ENCODE data around the gene NEK9. TPM values are rescaled to one million over a fixed set of nuclear protein-coding genes. Genes with fewer than 3 reads are reported as not detected.
"Not testable (repeated sequence)": the region's sequence is repeated elsewhere in the genome, so short reads cannot be mapped to it uniquely, and the experiment has no call there.

Gene NEK9
- total RNA-seq, 2 experiments from 2014 or later: 51.8 to 56.4 TPM

GRCh38 chr14:75162631-75163030, 35.8 kb upstream of the NEK9 start:
- intact Hi-C loops (cut with micrococcal nuclease): no loop called here
- ChIA-PET POLR2A (no interaction called here), CTCF (interaction anchor here (1.0 kb wide), 1 partner anchor 135 kb away, joined by 4 read pairs; no protein-coding TSS in a partner anchor)
- Mint-ChIP-seq H3K4me1 (ENCODE audit: low read depth) (peaks cover 63% of the 10 kb centered on the region), H3K9me3 (no peaks in the 10 kb centered on the region), H3K36me3 (no peaks in the 10 kb centered on the region), H3K27me3 (no peaks in the 10 kb centered on the region), H3K4me3 (no peak overlapping the region), H3K27ac (no peak overlapping the region)
- no peak for DNase-seq

- POLR2A ChIA-PET: no interaction called here
- no peak for DNase-seq
- no peaks in the 10 kb centered on the region for H3K36me3 Mint-ChIP-seq
- intact Hi-C loops (cut with micrococcal nuclease): loop anchor here (1.0 to 5.0 kb wide), 3 partner anchors 16 to 88 kb away; partner anchors contain the start of gene TMED10
- no peaks in the 10 kb centered on the region for H3K9me3 Mint-ChIP-seq
- H3K27me3 Mint-ChIP-seq: no peaks in the 10 kb centered on the region
- CTCF ChIA-PET: interaction anchor here (0.6 to 2.1 kb wide), 4 partner anchors 27 to 146 kb away, joined by 3 to 7 read pairs (median 4); no protein-coding TSS in a partner anchor
- peak overlapping the region; percentile 24 for H3K27ac Mint-ChIP-seq
- H3K4me3 Mint-ChIP-seq: no peak overlapping the region
- peaks cover 69% of the 10 kb centered on the region for H3K4me1 Mint-ChIP-seq (ENCODE audit: low read depth)
Measured at GRCh38 chr14:75158843-75159614, 32.2 kb upstream of the NEK9 start.

GRCh38 chr14:75156901-75157300, 30.1 kb upstream of the NEK9 start:
- POLR2A ChIA-PET: interaction anchor here (0.9 to 1.4 kb wide), 3 partner anchors 18 to 121 kb away, joined by 3 read pairs; partner anchors contain the start of genes FOS and NEK9

GRCh38 chr14:75156111-75156510, 29.3 kb upstream of the NEK9 start:
- no peak overlapping the region for H3K4me3 Mint-ChIP-seq
- ChIA-PET POLR2A (interaction anchor here (1.4 kb wide), 1 partner anchor 17 kb away, joined by 3 read pairs; no protein-coding TSS in a partner anchor), CTCF (interaction anchor here (1.2 to 1.4 kb wide), 2 partner anchors 11 to 19 kb away, joined by 3 to 5 read pairs; no protein-coding TSS in a partner anchor)
- no peak overlapping the region for H3K27ac Mint-ChIP-seq
- H3K4me1 Mint-ChIP-seq (ENCODE audit: low read depth): peaks cover 58% of the 10 kb centered on the region
- no peaks in the 10 kb centered on the region for H3K36me3 Mint-ChIP-seq
- H3K27me3 Mint-ChIP-seq: no peaks in the 10 kb centered on the region
- no peak for DNase-seq
- no peaks in the 10 kb centered on the region for H3K9me3 Mint-ChIP-seq
- intact Hi-C loops (cut with micrococcal nuclease): loop anchor here (5.0 kb wide), 1 partner anchor 91 kb away; no protein-coding TSS in a partner anchor

More at GRCh38 chr14:75156901-75157300, 30.1 kb upstream of the NEK9 start:
- Mint-ChIP-seq H3K36me3 (no peaks in the 10 kb centered on the region), H3K9me3 (no peaks in the 10 kb centered on the region), H3K27ac (no peak overlapping the region), H3K4me3 (no peak overlapping the region), H3K27me3 (no peaks in the 10 kb centered on the region), H3K4me1 (ENCODE audit: low read depth) (peaks cover 66% of the 10 kb centered on the region)
- DNase-seq: peak; percentile 24
- CTCF ChIA-PET: interaction anchor here (0.6 to 2.1 kb wide), 3 partner anchors 19 to 140 kb away, joined by 3 to 7 read pairs (median 4); no protein-coding TSS in a partner anchor
- intact Hi-C loops (cut with micrococcal nuclease): loop anchor here (5.0 kb wide), 1 partner anchor 90 kb away; no protein-coding TSS in a partner anchor

GRCh38 chr14:75155169-75155568, 28.3 kb upstream of the NEK9 start:
- ChIA-PET CTCF (interaction anchor here (0.7 to 1.4 kb wide), 2 partner anchors 10 to 13 kb away, joined by 3 to 5 read pairs; no protein-coding TSS in a partner anchor), POLR2A (interaction anchor here (1.0 kb wide), 1 partner anchor 32 kb away, joined by 3 read pairs; no protein-coding TSS in a partner anchor)
- Mint-ChIP-seq H3K27me3 (no peaks in the 10 kb centered on the region), H3K9me3 (no peaks in the 10 kb centered on the region), H3K4me3 (no peak overlapping the region), H3K36me3 (no peaks in the 10 kb centered on the region), H3K27ac (no peak overlapping the region), H3K4me1 (ENCODE audit: low read depth) (peaks cover 50% of the 10 kb centered on the region)
- intact Hi-C loops (cut with micrococcal nuclease): loop anchor here (5.0 kb wide), 1 partner anchor 92 kb away; no protein-coding TSS in a partner anchor
- no peak for DNase-seq

- H3K4me1 Mint-ChIP-seq (ENCODE audit: low read depth): peaks cover 42% of the 10 kb centered on the region
- no peaks in the 10 kb centered on the region for H3K9me3 Mint-ChIP-seq
- POLR2A ChIA-PET: no interaction called here
Measured at GRCh38 chr14:75153295-75153694, 26.4 kb upstream of the NEK9 start.

DNA sequence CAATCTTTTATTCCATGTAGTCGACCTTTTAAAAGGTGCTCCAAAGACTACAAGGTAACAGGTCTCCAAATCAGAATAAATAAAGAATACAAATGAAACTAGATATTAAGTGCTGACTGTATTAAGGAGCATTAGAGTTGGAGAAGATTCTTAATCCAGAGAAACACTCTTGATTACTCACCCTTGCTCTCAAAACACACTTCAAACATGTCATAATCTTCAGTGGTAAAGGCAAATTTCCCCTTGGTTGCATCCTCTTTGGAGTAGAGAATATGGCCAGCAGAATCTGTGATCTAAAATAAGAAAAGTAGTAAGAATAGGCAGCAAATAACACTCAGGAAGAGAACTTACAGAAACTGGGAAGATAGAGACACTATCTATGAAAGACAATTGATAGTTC, 25.0 kb upstream of the NEK9 start:
- Mint-ChIP-seq H3K9me3 (no peaks in the 10 kb centered on the region), H3K4me1 (ENCODE audit: low read depth) (peaks cover 40% of the 10 kb centered on the region), H3K4me3 (no peak overlapping the region), H3K27me3 (no peaks in the 10 kb centered on the region), H3K36me3 (peaks cover 11% of the 10 kb centered on the region), H3K27ac (no peak overlapping the region)
- ChIA-PET POLR2A (no interaction called here), CTCF (interaction anchor here (1.1 kb wide), 1 partner anchor 336 kb away, joined by 3 read pairs; no protein-coding TSS in a partner anchor)
- intact Hi-C loops (cut with micrococcal nuclease): no loop called here
- no peak for DNase-seq

More at GRCh38 chr14:75153295-75153694, 26.4 kb upstream of the NEK9 start:
- no peak overlapping the region for H3K27ac Mint-ChIP-seq
- intact Hi-C loops (cut with micrococcal nuclease): no loop called here
- H3K27me3 Mint-ChIP-seq: no peaks in the 10 kb centered on the region
- DNase-seq: no peak
- H3K36me3 Mint-ChIP-seq: peaks cover 6% of the 10 kb centered on the region
- H3K4me3 Mint-ChIP-seq: no peak overlapping the region
- CTCF ChIA-PET: interaction anchor here (0.6 to 0.8 kb wide), 3 partner anchors 131 to 228 kb away, joined by 3 read pairs; no protein-coding TSS in a partner anchor

- POLR2A ChIA-PET; H3K27ac Mint-ChIP-seq; intact Hi-C loops (cut with micrococcal nuclease); H3K9me3 Mint-ChIP-seq; H3K4me3 Mint-ChIP-seq; DNase-seq; H3K27me3 Mint-ChIP-seq: not testable (repeated sequence)
- peaks cover 39% of the 10 kb centered on the region for H3K4me1 Mint-ChIP-seq (ENCODE audit: low read depth)
- CTCF ChIA-PET: interaction anchor here (1.1 kb wide), 1 partner anchor 338 kb away, joined by 3 read pairs; no protein-coding TSS in a partner anchor
- H3K36me3 Mint-ChIP-seq: peaks cover 17% of the 10 kb centered on the region
Measured at GRCh38 chr14:75150637-75151036, 23.8 kb upstream of the NEK9 start.

GRCh38 chr14:75150150-75150549, 23.3 kb upstream of the NEK9 start:
- ChIA-PET CTCF (no interaction called here), POLR2A (no interaction called here)
- Mint-ChIP-seq H3K27me3 (no peaks in the 10 kb centered on the region), H3K4me3 (no peak overlapping the region), H3K36me3 (peaks cover 17% of the 10 kb centered on the region), H3K4me1 (ENCODE audit: low read depth) (peaks cover 37% of the 10 kb centered on the region), H3K27ac (no peak overlapping the region), H3K9me3 (no peaks in the 10 kb centered on the region)
- DNase-seq: no peak
- intact Hi-C loops (cut with micrococcal nuclease): no loop called here

DNA sequence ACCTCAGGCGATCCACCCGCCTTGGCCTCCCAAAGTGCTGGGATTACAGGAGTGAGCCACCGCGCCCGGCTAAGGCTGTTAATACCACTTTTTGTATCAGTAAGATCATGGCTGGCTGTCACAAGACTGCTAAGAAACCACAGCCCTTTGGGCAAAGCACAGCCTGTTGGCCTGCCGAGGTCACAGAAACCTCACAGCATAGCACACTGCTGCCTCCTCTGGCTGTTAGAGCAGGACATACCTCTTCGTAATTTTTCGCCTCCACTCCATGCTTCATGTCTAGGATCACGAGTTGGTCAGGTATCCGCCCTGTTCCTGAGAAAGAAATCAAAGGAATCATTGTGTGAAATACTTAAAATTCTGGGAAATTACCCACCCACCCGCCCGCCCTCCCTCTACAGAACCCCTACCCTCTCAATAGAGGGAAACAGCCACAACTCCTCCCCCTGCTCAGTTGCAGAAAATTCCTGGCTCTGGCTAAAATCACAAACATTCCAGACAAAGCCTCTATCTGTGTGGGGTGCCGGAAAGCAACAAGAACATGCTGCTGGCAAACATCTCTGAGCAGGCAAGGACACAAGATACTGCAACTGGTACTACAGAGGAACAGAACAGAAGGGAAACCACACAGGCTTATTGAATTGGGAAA, 20.7 kb upstream of the NEK9 start:
- no peaks in the 10 kb centered on the region for H3K9me3 Mint-ChIP-seq

GRCh38 chr14:75144944-75145343, 18.1 kb upstream of the NEK9 start:
- H3K36me3 Mint-ChIP-seq: peaks cover 17% of the 10 kb centered on the region
- intact Hi-C loops (cut with micrococcal nuclease): no loop called here
- CTCF ChIA-PET: interaction anchor here (2.1 to 12.7 kb wide), 2 partner anchors 11 to 151 kb away, joined by 5 to 118 read pairs; no protein-coding TSS in a partner anchor

More for the DNA sequence above, 20.7 kb upstream of the NEK9 start:
- Mint-ChIP-seq H3K4me1 (ENCODE audit: low read depth) (peaks cover 46% of the 10 kb centered on the region), H3K36me3 (peaks cover 17% of the 10 kb centered on the region), H3K4me3 (no peak overlapping the region), H3K27me3 (no peaks in the 10 kb centered on the region), H3K27ac (no peak overlapping the region)
- intact Hi-C loops (cut with micrococcal nuclease): no loop called here
- POLR2A ChIA-PET: no interaction called here
- CTCF ChIA-PET: no interaction called here
- peak; percentile 19 for DNase-seq

More at GRCh38 chr14:75144944-75145343, 18.1 kb upstream of the NEK9 start:
- H3K9me3 Mint-ChIP-seq: no peaks in the 10 kb centered on the region
- no peak overlapping the region for H3K4me3 Mint-ChIP-seq
- DNase-seq: no peak
- no peaks in the 10 kb centered on the region for H3K27me3 Mint-ChIP-seq
- H3K27ac Mint-ChIP-seq: no peak overlapping the region
- peaks cover 50% of the 10 kb centered on the region for H3K4me1 Mint-ChIP-seq (ENCODE audit: low read depth)
- POLR2A ChIA-PET: no interaction called here

All from activated CD4-positive, alpha-beta memory T cell treated with anti-CD3 and anti-CD28 coated beads for 36 hours (primary cell).